Superior temporal gyrus (tissue), 1 donor: Measurements from ENCODE around the gene C16orf87.
"Not testable (repeated sequence)": the region's sequence is repeated elsewhere in the genome, so short reads cannot be mapped to it uniquely, and the experiment has no call there.

ENCODE experiments used
- DNase-seq: peaks from one replicate; pipeline ENCODE4 v3.0.0-alpha.2; 2016; ENCODE audit errors: extremely low spot score

Gene C16orf87

GRCh38 chr16:46800494-46800893, 30.5 kb downstream of the C16orf87 start:
- no peak for DNase-seq

- no peak for DNase-seq
Measured at GRCh38 chr16:46797501-46797900, 33.5 kb downstream of the C16orf87 start.

- DNase-seq: no peak
Measured at GRCh38 chr16:46796764-46797269, 34.2 kb downstream of the C16orf87 start.

- DNase-seq: no peak
Measured at GRCh38 chr16:46793841-46794240, 37.1 kb downstream of the C16orf87 start.

GRCh38 chr16:46790599-46791270, 40.2 kb downstream of the C16orf87 start:
- DNase-seq: no peak

- DNase-seq: no peak
Measured at GRCh38 chr16:46789499-46790414, 41.2 kb downstream of the C16orf87 start.

GRCh38 chr16:46788891-46789474, 42.0 kb downstream of the C16orf87 start:
- no peak for DNase-seq

GRCh38 chr16:46787909-46788308, 43.1 kb downstream of the C16orf87 start:
- DNase-seq: no peak

GRCh38 chr16:46785076-46785845, 45.7 kb downstream of the C16orf87 start:
- no peak for DNase-seq

GRCh38 chr16:46784569-46784968, 46.4 kb downstream of the C16orf87 start:
- not testable (repeated sequence) for DNase-seq

- DNase-seq: no peak
Measured at GRCh38 chr16:46783800-46784199, 47.2 kb downstream of the C16orf87 start.

GRCh38 chr16:46782320-46782719, 48.7 kb downstream of the C16orf87 start:
- no peak for DNase-seq

- DNase-seq: no peak
Measured at GRCh38 chr16:46777804-46778203, 53.2 kb downstream of the C16orf87 start.

- no peak for DNase-seq
Measured at GRCh38 chr16:46775214-46775613, 55.8 kb downstream of the C16orf87 start.

- DNase-seq: no peak
Measured at GRCh38 chr16:46774743-46775177, 56.2 kb downstream of the C16orf87 start.

GRCh38 chr16:46772463-46772862, 58.5 kb downstream of the C16orf87 start:
- no peak for DNase-seq

- DNase-seq: no peak
Measured at GRCh38 chr16:46768809-46769208, 62.2 kb downstream of the C16orf87 start.

GRCh38 chr16:46765050-46765449, 65.9 kb downstream of the C16orf87 start:
- DNase-seq: no peak

- no peak for DNase-seq
Measured at GRCh38 chr16:46763147-46763546, 67.8 kb downstream of the C16orf87 start.

GRCh38 chr16:46762583-46762982, 68.4 kb downstream of the C16orf87 start:
- DNase-seq: no peak

GRCh38 chr16:46759309-46759708, 71.7 kb downstream of the C16orf87 start:
- DNase-seq: no peak
